Stimulated activated naive CD4-positive, alpha-beta T cell (primary cell): ENCODE measurements around the gene SLC25A46.
A peak's percentile ranks its signal among the peaks of the same experiment; 100 is the strongest.
"Not testable (repeated sequence)": the region's sequence is repeated elsewhere in the genome, so short reads cannot be mapped to it uniquely, and the experiment has no call there.

Experiments used
- DNase-seq, 6 experiments: peaks; one replicate each; lab custom pipeline; 2025; lab: John Stamatoyannopoulos, UW

Gene SLC25A46

DNA sequence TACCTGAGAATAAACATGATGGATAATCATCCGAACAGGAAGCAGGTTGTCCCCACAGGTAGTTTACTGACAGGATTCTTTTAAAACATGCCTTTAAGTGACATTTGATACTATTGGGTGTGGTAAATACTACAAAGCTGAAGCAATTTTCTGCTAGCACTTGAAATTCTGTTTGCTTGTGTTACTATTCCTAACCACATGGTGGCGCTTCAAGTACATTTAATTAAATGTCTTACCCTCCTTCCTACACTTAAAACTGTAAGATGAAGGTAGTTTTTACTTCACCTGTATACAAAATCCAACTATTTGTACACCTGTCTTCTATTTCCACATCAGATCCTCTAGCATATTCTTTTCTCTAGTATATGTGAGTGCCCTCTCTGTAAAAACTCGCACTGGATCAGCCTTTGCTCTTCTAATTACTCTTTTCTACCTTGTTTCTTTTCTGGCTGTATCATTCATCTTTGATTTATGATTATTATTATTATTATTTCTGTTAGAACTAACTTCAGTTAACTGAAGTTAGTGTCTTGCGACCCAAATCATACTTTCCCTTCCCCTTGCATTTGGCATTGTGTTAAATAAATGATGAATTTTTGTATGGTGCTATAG is 18.4 kb downstream of the SLC25A46 start:
- peak in 3 of 6 experiments; percentile 1 to 39 (median 37) for DNase-seq

- DNase-seq = no peak
Observed at GRCh38 chr5:110760158-110760557, 21.4 kb downstream of the SLC25A46 start.

DNA sequence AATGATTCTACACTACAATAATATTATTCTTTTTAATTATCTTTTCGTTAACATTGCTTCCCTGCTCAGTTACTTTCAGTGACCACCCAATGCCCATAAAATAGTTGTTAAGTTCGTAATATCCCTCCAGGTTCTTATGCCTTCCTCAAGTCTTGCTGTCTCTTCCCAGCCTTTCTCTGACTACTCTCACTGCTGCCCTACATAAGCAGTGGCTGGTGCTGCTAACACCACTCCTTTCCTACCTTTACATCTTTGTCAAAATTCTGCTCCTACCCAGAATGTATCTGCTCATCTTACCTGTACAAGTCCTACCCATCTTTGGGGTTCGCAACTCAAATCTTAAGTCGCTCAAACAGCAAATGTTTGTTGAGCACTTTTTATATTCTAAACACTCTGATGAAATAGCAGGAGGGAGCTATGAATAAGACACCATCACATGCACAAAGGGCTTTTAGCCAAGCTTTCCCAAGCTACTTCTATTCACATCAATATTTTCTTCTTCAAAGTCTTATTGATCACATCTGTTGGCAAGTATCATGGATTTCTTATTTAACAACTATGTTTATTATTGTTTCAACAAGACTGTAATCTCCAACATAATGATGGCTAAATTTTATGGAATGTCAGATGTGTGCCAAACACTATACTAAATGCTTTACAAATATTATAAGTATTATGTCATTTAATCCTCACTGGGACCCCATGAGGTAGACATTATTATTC is 29.5 kb downstream of the SLC25A46 start:
- peak in 1 of 6 experiments; percentile 1 for DNase-seq

- DNase-seq = no peak
Observed at GRCh38 chr5:110769000-110769681, 30.3 kb downstream of the SLC25A46 start.

GRCh38 chr5:110770286-110770685 is 31.5 kb downstream of the SLC25A46 start:
- no peak for DNase-seq

DNA sequence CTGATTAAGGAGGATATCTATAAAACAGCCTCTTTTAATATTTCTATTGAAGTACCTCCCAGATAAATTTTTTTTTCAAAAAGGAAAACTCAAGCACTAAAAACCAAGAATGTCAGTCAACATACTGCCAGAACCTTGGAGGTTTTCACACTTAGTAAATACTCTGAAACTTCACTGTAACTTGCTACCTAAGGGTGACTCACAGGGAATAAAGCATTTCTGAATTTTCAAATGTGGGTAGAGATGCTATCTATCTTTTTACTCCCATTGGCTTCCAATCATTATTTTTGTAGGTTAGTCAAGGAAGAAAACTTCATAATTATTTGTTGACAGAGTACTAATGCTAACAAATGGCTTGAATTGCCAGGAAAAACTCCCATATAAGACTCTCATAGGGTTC is 46.1 kb downstream of the SLC25A46 start:
- no peak for DNase-seq

DNA sequence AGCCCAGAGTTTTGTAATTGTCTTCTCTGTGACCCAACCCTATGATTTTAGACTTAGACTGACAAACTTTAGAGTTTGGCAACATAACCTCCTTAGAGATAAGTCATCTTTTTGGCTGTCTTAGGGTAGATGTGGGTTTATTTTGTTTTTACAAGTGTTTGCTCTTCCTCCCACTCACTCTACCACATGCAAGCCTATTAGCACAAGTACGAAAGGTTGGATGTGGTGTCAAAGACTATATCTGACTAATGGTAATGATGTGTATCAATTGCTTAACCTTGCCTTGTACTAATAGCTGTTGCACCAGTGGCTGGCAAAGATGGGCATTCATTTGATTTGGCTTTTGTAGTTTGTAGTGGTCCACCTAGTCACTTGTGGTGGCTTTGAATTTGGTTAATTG is 46.5 kb downstream of the SLC25A46 start:
- no peak for DNase-seq

GRCh38 chr5:110788006-110788405 is 49.2 kb downstream of the SLC25A46 start:
- not testable (repeated sequence) for DNase-seq

DNA sequence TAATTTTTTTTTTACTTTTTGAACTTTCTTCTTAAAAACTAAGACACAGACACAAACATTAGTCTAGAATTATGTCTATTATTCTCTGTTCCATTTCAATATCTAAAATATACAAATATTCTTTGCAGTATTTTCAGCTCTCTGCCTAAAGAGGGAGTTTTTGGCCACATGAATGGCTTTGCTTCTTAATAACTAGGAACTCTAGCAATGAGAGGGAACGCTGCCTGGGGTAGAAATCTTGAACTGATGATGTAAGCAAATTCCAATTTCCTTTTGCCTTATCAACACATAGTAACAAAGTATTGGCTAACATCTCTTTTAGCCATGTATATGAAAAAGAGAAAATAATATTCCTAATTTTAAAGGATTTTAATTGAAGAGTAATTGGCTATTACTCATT is 51.9 kb downstream of the SLC25A46 start:
- DNase-seq = no peak

DNA sequence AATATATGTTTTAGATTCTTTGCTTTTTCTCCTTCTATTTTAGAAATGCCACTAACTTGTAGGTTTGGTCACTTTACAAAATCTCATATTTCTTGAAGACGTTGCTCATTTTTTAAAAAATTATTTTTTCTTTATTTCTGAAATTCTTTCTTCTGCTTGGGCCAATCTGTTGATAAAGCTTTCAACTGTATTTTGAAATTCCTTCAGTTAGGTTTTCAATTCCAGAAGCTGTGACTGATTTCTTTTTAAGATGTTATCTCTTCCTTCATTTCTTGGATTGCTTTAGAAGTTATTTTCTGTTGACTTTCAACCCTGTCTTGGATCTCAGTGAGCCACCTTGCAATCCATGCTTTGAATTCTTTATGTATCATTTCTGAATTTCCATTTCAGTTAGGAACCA is 64.2 kb downstream of the SLC25A46 start:
- DNase-seq = no peak

DNA sequence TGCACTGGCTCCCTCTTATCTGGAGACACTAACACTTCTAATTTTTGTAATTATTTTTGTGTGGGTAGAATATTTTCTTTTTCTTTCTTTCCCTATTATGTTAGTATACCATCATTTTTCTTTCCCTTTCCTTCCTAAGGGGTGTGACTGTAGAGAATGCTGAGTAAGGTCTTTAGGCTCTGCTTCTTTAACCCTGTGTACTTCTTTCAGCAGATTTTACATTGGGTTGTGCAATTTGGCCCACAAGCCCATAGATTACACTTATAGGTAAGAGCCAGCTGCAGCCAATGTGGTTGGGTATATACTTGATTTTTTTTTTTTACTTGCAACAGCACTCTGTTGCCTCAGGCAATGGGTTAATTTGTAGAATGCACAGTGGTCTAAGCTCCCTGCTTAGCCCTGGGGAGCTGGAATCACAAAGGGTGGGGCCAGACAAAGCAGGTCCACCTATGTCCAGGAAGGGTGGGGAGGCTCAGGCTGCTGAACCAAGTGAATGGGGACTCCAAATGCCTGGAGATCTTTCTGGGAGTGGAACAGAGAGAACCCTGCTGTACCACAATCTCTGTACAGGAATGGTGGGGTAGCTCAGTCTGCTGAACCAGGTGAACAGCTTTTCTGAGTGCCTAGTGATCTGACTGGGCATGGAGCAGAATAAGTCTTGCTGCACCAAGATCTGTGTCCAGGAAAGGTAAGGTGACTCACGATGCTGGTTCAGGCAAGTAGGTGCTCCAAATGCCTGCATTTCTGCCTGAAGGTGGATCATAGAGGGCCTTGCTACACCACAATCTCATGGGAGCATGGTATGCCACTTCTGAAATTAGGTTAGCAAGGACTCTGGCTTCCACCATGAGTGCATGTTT is 64.9 kb downstream of the SLC25A46 start:
- no peak for DNase-seq

- DNase-seq = no peak
Observed at GRCh38 chr5:110807169-110807568, 68.4 kb downstream of the SLC25A46 start.

DNA sequence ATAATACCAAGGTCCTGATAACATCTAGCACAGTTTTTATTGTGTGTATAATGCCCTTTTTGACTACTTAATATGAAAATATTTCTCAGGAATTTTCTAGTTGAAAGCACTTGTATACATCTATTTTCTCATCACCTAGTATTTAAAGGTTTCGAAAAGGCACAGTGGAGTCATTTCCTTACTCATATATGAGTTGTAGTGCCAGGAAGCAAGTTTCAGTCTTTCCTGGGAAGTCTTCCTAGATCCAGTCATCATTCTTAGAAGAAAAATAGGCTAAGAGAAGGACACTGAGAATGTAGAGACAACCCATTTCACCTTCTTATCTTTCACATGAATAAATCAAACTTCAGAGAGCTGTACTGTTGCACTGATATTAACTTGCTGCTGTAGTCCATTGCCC is 70.2 kb downstream of the SLC25A46 start:
- DNase-seq = no peak
